Activated CD4-positive, alpha-beta T cell treated with anti-CD3 and anti-CD28 coated beads, Interleukin-2, amount 10 ng/mL, durations not matched to agents 24 days and 14 days (primary cell): ENCODE measurements around the gene SEC11A. TPM values are rescaled to one million over a fixed set of nuclear protein-coding genes. Genes with fewer than 3 reads are reported as not detected.
"Not testable (repeated sequence)": the region's sequence is repeated elsewhere in the genome, so short reads cannot be mapped to it uniquely, and the experiment has no call there.

Source experiments
- DNase-seq: peaks from one replicate; pipeline ENCODE4 v3.0.0; 2022
- H3K27ac Mint-ChIP-seq: one replicate; pipeline ENCODE4 v1.8.0; 2022; ENCODE audit warnings: mild to moderate bottlenecking, mixed read lengths
- H3K27me3 Mint-ChIP-seq: one replicate; pipeline ENCODE4 v1.8.0; 2022; ENCODE audit warnings: mixed read lengths
- H3K36me3 Mint-ChIP-seq: one replicate; pipeline ENCODE4 v1.8.0; 2022; ENCODE audit warnings: low read depth, mild to moderate bottlenecking, mixed read lengths
- H3K4me1 Mint-ChIP-seq: one replicate; pipeline ENCODE4 v1.8.0; 2021; ENCODE audit warnings: mixed read lengths
- H3K4me3 Mint-ChIP-seq: one replicate; pipeline ENCODE4 v1.8.0; 2022; ENCODE audit warnings: mild to moderate bottlenecking, moderate library complexity, mixed read lengths
- H3K9me3 Mint-ChIP-seq: one replicate; pipeline ENCODE4 v1.8.0; 2021; ENCODE audit warnings: mixed read lengths
- intact Hi-C: fragments of 100-400 bp; cut with micrococcal nuclease; formaldehyde crosslinking; loops from one replicate; pipeline ENCODE4 v1.15.1; 2023
- total RNA-seq: library from RNA; stranded (reverse); gene quantifications from 2 replicates; pipeline ENCODE4 v1.2.3, GENCODE V29; 2022

Gene SEC11A
- total RNA-seq, 1 donor from 2014 or later = 101 TPM

GRCh38 chr15:84686446-84686845, 29.5 kb downstream of the SEC11A start:
- peaks cover 23% of the 10 kb centered on the region for H3K4me1 Mint-ChIP-seq
- H3K27ac Mint-ChIP-seq, intact Hi-C loops, H3K9me3 Mint-ChIP-seq, H3K27me3 Mint-ChIP-seq, H3K4me3 Mint-ChIP-seq, DNase-seq: not testable (repeated sequence)
- peaks cover 60% of the 10 kb centered on the region for H3K36me3 Mint-ChIP-seq

GRCh38 chr15:84685304-84685703, 30.6 kb downstream of the SEC11A start:
- intact Hi-C loops = no loop called here
- Mint-ChIP-seq H3K36me3 (peaks cover 58% of the 10 kb centered on the region), H3K27ac (no peak overlapping the region)

GRCh38 chr15:84684092-84684491, 31.8 kb downstream of the SEC11A start:
- H3K27ac Mint-ChIP-seq = no peak overlapping the region
- peaks cover 17% of the 10 kb centered on the region for H3K4me1 Mint-ChIP-seq
- no peaks in the 10 kb centered on the region for H3K27me3 Mint-ChIP-seq
- intact Hi-C loops = no loop called here
- H3K9me3 Mint-ChIP-seq = no peaks in the 10 kb centered on the region
- peaks cover 57% of the 10 kb centered on the region for H3K36me3 Mint-ChIP-seq
- DNase-seq = no peak
- no peak overlapping the region for H3K4me3 Mint-ChIP-seq

More at GRCh38 chr15:84685304-84685703, 30.6 kb downstream of the SEC11A start:
- Mint-ChIP-seq H3K4me3 (no peak overlapping the region), H3K9me3 (no peaks in the 10 kb centered on the region), H3K27me3 (no peaks in the 10 kb centered on the region), H3K4me1 (peaks cover 19% of the 10 kb centered on the region)
- no peak for DNase-seq

- intact Hi-C loops = loop anchor here (2.0 kb wide), 1 partner anchor 13 kb away; no protein-coding TSS in a partner anchor
- Mint-ChIP-seq H3K4me1 (peaks cover 17% of the 10 kb centered on the region), H3K36me3 (peaks cover 57% of the 10 kb centered on the region), H3K4me3 (no peak overlapping the region), H3K27ac (peak overlapping the region; percentile 62), H3K27me3 (no peaks in the 10 kb centered on the region), H3K9me3 (no peaks in the 10 kb centered on the region)
- no peak for DNase-seq
These were observed 34.1 kb downstream of the SEC11A start for GRCh38 chr15:84681831-84682230.

DNA sequence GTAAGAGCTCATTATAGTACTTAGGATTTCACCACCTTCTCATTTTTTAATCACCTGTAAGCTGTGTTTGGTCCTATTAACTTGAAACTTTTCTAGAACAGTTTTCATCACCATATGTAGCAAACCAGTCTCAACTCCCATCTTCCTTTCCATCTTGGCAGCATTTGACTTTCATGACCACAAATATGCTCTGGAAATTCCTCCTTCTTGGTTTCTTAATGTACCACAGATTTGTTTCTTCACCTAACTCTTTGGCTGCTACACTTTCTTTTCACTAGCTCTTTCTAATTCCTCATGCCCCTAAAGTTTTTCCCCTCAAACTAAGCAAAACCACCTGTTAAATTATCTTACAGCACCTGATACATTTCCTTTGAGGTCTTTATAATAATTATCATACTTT, 44.7 kb downstream of the SEC11A start:
- H3K27me3 Mint-ChIP-seq = no peaks in the 10 kb centered on the region
- peaks cover 31% of the 10 kb centered on the region for H3K4me1 Mint-ChIP-seq
- DNase-seq = no peak
- H3K36me3 Mint-ChIP-seq = peaks cover 57% of the 10 kb centered on the region
- peak overlapping the region; percentile 77 for H3K27ac Mint-ChIP-seq
- intact Hi-C loops = no loop called here
- no peaks in the 10 kb centered on the region for H3K9me3 Mint-ChIP-seq
- H3K4me3 Mint-ChIP-seq = no peak overlapping the region

- Mint-ChIP-seq H3K27me3 (no peaks in the 10 kb centered on the region), H3K9me3 (no peaks in the 10 kb centered on the region), H3K27ac (peak overlapping the region; percentile 90), H3K4me1 (peaks cover 32% of the 10 kb centered on the region), H3K36me3 (peaks cover 56% of the 10 kb centered on the region), H3K4me3 (no peak overlapping the region)
- DNase-seq = no peak
- intact Hi-C loops = loop anchor here (1.0 to 2.0 kb wide), 6 partner anchors 11 to 93 kb away; partner anchors contain the start of genes NMB and WDR73
These were observed 46.2 kb downstream of the SEC11A start for GRCh38 chr15:84669726-84670125.

- Mint-ChIP-seq H3K9me3 (no peaks in the 10 kb centered on the region), H3K27me3 (no peaks in the 10 kb centered on the region), H3K4me1 (peaks cover 32% of the 10 kb centered on the region), H3K4me3 (no peak overlapping the region), H3K27ac (peak overlapping the region; percentile 66), H3K36me3 (peaks cover 50% of the 10 kb centered on the region)
- intact Hi-C loops = loop anchor here (2.0 kb wide), 1 partner anchor 14 kb away; no protein-coding TSS in a partner anchor
- DNase-seq = no peak
These were observed 47.5 kb downstream of the SEC11A start for GRCh38 chr15:84668221-84668982.

DNA sequence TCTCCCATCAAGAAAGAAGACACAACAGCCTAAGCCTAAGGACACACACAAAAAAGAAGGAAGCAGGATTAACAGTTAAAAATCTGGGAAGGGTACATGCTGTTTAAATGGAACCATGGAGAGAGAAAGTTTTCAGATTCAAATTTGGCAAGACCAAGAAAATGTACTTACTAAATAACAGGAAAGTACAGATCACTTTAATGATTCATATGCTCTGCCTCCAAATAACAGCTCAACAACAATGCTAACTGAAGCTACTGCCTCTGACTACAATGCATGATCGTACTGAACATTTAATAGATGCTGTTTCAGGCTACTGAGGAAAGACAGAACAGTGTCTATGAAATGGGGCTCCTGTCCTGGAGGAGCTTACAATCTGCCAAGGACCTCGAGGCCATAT, 49.6 kb downstream of the SEC11A start:
- no peaks in the 10 kb centered on the region for H3K9me3 Mint-ChIP-seq
- H3K36me3 Mint-ChIP-seq = peaks cover 45% of the 10 kb centered on the region
- H3K27me3 Mint-ChIP-seq = no peaks in the 10 kb centered on the region
- DNase-seq = no peak
- no peak overlapping the region for H3K4me3 Mint-ChIP-seq
- peak overlapping the region; percentile 63 for H3K27ac Mint-ChIP-seq
- H3K4me1 Mint-ChIP-seq = peaks cover 26% of the 10 kb centered on the region
- intact Hi-C loops = no loop called here

GRCh38 chr15:84661001-84661400, 54.9 kb downstream of the SEC11A start:
- Mint-ChIP-seq H3K27ac (no peak overlapping the region), H3K36me3 (peaks cover 20% of the 10 kb centered on the region), H3K4me1 (peaks cover 13% of the 10 kb centered on the region), H3K4me3 (no peak overlapping the region), H3K9me3 (no peaks in the 10 kb centered on the region), H3K27me3 (no peaks in the 10 kb centered on the region)
- intact Hi-C loops = no loop called here
- no peak for DNase-seq

GRCh38 chr15:84659904-84660781, 55.8 kb downstream of the SEC11A start:
- Mint-ChIP-seq H3K9me3 (no peaks in the 10 kb centered on the region), H3K4me1 (peaks cover 14% of the 10 kb centered on the region), H3K27ac (peak overlapping the region; percentile 3), H3K4me3 (no peak overlapping the region), H3K27me3 (no peaks in the 10 kb centered on the region), H3K36me3 (peaks cover 15% of the 10 kb centered on the region)
- no peak for DNase-seq
- intact Hi-C loops = no loop called here

GRCh38 chr15:84658788-84659411, 57.0 kb downstream of the SEC11A start:
- Mint-ChIP-seq H3K9me3 (no peaks in the 10 kb centered on the region), H3K4me3 (peak overlapping the region; percentile 81), H3K4me1 (peaks cover 17% of the 10 kb centered on the region), H3K27ac (peak overlapping the region; percentile 87), H3K27me3 (no peaks in the 10 kb centered on the region), H3K36me3 (peaks cover 9% of the 10 kb centered on the region)
- intact Hi-C loops = loop anchor here (1.0 kb wide), 2 partner anchors 10 to 53 kb away; no protein-coding TSS in a partner anchor
- DNase-seq = no peak

- DNase-seq = peak; percentile 93
- Mint-ChIP-seq H3K36me3 (peaks cover 12% of the 10 kb centered on the region), H3K27ac (peak within 1 kb of the TSS; percentile 87), H3K4me3 (peak within 1 kb of the TSS; percentile 81), H3K4me1 (peaks cover 21% of the 10 kb centered on the region), H3K9me3 (no peaks in the 10 kb centered on the region), H3K27me3 (no peaks in the 10 kb centered on the region)
- intact Hi-C loops = loop anchor here (1.0 kb wide), 2 partner anchors 11 to 54 kb away; no protein-coding TSS in a partner anchor
These were observed 57.7 kb downstream of the SEC11A start, which contains the start of gene NMB for GRCh38 chr15:84658080-84658787. Gene NMB (minus strand): TSS chr15:84658199. CDS start chr15:84658152, 47 bp downstream.

- peaks cover 9% of the 10 kb centered on the region for H3K36me3 Mint-ChIP-seq
- intact Hi-C loops = loop anchor here (1.0 kb wide), 2 partner anchors 12 to 55 kb away; no protein-coding TSS in a partner anchor
These were observed 58.2 kb downstream of the SEC11A start for GRCh38 chr15:84657748-84658079.

More at GRCh38 chr15:84657748-84658079, 58.2 kb downstream of the SEC11A start:
- Mint-ChIP-seq H3K4me1 (peaks cover 22% of the 10 kb centered on the region), H3K9me3 (no peaks in the 10 kb centered on the region), H3K4me3 (peak overlapping the region; percentile 78), H3K27me3 (no peaks in the 10 kb centered on the region), H3K27ac (peak overlapping the region; percentile 75)
- DNase-seq = no peak
